NB4 (cell line): ENCODE results near the gene AGAP1.
A peak's percentile ranks its signal among the peaks of the same experiment; 100 is the strongest.

Experiments
- DNase-seq: peaks from one replicate; pipeline ENCODE4 v3.0.0; 2010; ENCODE audit warnings: low read depth
- H3K4me3 ChIP-seq: one replicate; pipeline ENCODE4 v1.5.1; 2011; ENCODE audit warnings: mild to moderate bottlenecking, low read depth, low read length, moderate library complexity
- CTCF ChIP-seq: IDR thresholded peaks from one replicate; pipeline ENCODE4 v1.5.1; 2012; ENCODE audit warnings: low read depth, low read length
- MAX ChIP-seq: IDR thresholded peaks from 2 replicates; pipeline ENCODE4 v1.6.1; 2011; ENCODE audit warnings: low read depth, low read length
- MYC ChIP-seq: IDR thresholded peaks from 2 replicates; pipeline ENCODE4 v1.6.1; 2011; ENCODE audit warnings: low read depth, low read length
- POLR2A ChIP-seq: IDR thresholded peaks from 2 replicates; pipeline ENCODE4 v1.6.1; 2011; ENCODE audit warnings: mild to moderate bottlenecking; ENCODE audit not compliant: insufficient read length; ENCODE audit errors: extremely low read depth

AGAP1 gene

GRCh38 chr2:235937526-235937925, 443.7 kb downstream of the AGAP1 start:
- TF ChIP-seq CTCF, result no peak
- TF ChIP-seq POLR2A, result no peak
- no peak for TF ChIP-seq MAX
- no peak for TF ChIP-seq MYC
- H3K4me3 ChIP-seq, result no peak overlapping the region
- DNase-seq, result no peak

GRCh38 chr2:235937936-235938335, 444.1 kb downstream of the AGAP1 start:
- H3K4me3 ChIP-seq, result no peak overlapping the region
- TF ChIP-seq CTCF (no peak), MYC (no peak), POLR2A (no peak), MAX (no peak)
- DNase-seq, result no peak

GRCh38 chr2:235938611-235939010, 444.8 kb downstream of the AGAP1 start:
- DNase-seq, result no peak
- no peak overlapping the region for H3K4me3 ChIP-seq
- TF ChIP-seq MAX (no peak), CTCF (no peak), POLR2A (no peak), MYC (no peak)

GRCh38 chr2:235939471-235939870, 445.6 kb downstream of the AGAP1 start:
- no peak for DNase-seq
- H3K4me3 ChIP-seq, result no peak overlapping the region
- TF ChIP-seq POLR2A, result no peak
- no peak for TF ChIP-seq MAX
- no peak for TF ChIP-seq MYC
- no peak for TF ChIP-seq CTCF

- DNase-seq, result peak; percentile 96
- H3K4me3 ChIP-seq, result no peak overlapping the region
- TF ChIP-seq POLR2A (no peak), CTCF (no peak), MYC (peak; percentile 52), MAX (peak; percentile 72; the same call in 1 of the 2 replicates)
These were observed 446.5 kb downstream of the AGAP1 start for GRCh38 chr2:235940330-235940729.

- no peak for DNase-seq
- TF ChIP-seq MYC (no peak), POLR2A (no peak), CTCF (no peak), MAX (no peak)
- no peak overlapping the region for H3K4me3 ChIP-seq
These were observed 450.7 kb downstream of the AGAP1 start for GRCh38 chr2:235944591-235944990.
